Measurements from ENCODE around the gene CSTPP1. TPM values are rescaled to one million over a fixed set of nuclear protein-coding genes. Genes with fewer than 3 reads are reported as not detected.
A peak's percentile ranks its signal among the peaks of the same experiment; 100 is the strongest.

The CSTPP1 gene
- total RNA-seq, 3 donors from 2014 or later (not counting 1 experiment from before 2014, with no cell fraction given): 16.2 to 17.8 (median 16.9) TPM

DNA sequence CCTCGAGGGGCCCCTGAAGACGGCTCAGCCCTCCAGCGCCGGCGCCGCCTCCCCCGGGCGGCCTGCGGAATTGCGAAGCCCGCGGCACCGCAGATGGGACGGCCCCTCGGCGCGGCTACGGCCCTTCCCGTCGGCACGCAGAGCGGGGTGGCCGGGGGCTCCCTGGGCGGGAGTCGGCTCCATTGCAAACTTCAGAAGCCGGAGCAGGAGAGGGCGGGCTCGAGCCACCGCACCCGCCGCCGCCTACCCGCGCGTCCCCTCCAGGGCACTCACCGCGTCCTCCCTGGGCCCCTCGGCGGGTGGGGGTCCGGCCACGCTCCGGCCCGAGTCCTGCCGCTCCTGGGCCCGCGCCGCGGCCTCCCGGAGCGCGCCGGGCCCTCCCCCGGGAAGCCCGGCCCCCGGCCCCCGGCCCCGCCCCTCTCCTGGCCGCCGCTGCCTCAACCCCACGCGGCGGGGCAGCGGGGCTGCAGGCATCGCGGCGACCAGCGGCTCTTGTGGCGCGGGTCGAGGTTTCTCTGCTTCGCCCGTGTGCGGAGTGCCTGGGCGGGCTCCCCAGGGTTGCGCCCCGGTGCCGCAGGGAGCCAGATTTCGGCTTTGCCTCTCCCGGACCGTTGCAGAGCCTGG is 249.6 kb downstream of the CSTPP1 start, which contains the start of gene PACSIN3:
PACSIN3 (minus strand) TSS at position 359 of the 624 bp plus-strand sequence. CDS start 3,707 bp downstream, outside the sequence.
- peaks cover 19% of the 10 kb centered on the region for H3K4me1 ChIP-seq (ENCODE audit: control insufficient read depth, insufficient read depth, low read length)
- H3K9me3 ChIP-seq (ENCODE audit: control insufficient read depth, insufficient read depth, low read length): no peaks in the 10 kb centered on the region
- under 1% methylated on average over 80 of the region's 80 CpGs for WGBS (ENCODE audit: insufficient coverage)
- no peaks in the 10 kb centered on the region for H3K36me3 ChIP-seq (ENCODE audit: control insufficient read depth, insufficient read depth, low read length)
- intact Hi-C loops (cut with micrococcal nuclease): no loop called here
- no peaks in the 10 kb centered on the region for H3K9me3 Mint-ChIP-seq
- H3K36me3 Mint-ChIP-seq: no peaks in the 10 kb centered on the region
- TF ChIP-seq, protein P1, sequence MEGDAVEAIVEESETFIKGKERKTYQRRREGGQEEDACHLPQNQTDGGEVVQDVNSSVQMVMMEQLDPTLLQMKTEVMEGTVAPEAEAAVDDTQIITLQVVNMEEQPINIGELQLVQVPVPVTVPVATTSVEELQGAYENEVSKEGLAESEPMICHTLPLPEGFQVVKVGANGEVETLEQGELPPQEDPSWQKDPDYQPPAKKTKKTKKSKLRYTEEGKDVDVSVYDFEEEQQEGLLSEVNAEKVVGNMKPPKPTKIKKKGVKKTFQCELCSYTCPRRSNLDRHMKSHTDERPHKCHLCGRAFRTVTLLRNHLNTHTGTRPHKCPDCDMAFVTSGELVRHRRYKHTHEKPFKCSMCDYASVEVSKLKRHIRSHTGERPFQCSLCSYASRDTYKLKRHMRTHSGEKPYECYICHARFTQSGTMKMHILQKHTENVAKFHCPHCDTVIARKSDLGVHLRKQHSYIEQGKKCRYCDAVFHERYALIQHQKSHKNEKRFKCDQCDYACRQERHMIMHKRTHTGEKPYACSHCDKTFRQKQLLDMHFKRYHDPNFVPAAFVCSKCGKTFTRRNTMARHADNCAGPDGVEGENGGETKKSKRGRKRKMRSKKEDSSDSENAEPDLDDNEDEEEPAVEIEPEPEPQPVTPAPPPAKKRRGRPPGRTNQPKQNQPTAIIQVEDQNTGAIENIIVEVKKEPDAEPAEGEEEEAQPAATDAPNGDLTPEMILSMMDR (IDR thresholded peaks at IDR 0.05): no peak
- peaks cover 34% of the 10 kb centered on the region for H3K27me3 ChIP-seq (ENCODE audit: control insufficient read depth, insufficient read depth, low read length)
- peak within 1 kb of the TSS in 1 of 2 donors; percentile 10 for H3K27ac Mint-ChIP-seq
- peaks cover 5 to 8% of the 10 kb centered on the region in 2 donors for H3K4me1 Mint-ChIP-seq
- ATAC-seq: peak; percentile 68 to 80 (median 79)
- no peak within 1 kb of the TSS for H3K27ac ChIP-seq (ENCODE audit: low read length)
- DNase-seq: peak in 1 of 2 donors; percentile 55
- H3K4me3 ChIP-seq (ENCODE audit: low read length): peak within 1 kb of the TSS; percentile 11
- peak within 1 kb of the TSS; percentile 70 for H3K4me3 Mint-ChIP-seq
- peaks cover 7 to 8% of the 10 kb centered on the region in 2 donors for H3K27me3 Mint-ChIP-seq (ENCODE audit: low read depth in 2 of 2)

DNA sequence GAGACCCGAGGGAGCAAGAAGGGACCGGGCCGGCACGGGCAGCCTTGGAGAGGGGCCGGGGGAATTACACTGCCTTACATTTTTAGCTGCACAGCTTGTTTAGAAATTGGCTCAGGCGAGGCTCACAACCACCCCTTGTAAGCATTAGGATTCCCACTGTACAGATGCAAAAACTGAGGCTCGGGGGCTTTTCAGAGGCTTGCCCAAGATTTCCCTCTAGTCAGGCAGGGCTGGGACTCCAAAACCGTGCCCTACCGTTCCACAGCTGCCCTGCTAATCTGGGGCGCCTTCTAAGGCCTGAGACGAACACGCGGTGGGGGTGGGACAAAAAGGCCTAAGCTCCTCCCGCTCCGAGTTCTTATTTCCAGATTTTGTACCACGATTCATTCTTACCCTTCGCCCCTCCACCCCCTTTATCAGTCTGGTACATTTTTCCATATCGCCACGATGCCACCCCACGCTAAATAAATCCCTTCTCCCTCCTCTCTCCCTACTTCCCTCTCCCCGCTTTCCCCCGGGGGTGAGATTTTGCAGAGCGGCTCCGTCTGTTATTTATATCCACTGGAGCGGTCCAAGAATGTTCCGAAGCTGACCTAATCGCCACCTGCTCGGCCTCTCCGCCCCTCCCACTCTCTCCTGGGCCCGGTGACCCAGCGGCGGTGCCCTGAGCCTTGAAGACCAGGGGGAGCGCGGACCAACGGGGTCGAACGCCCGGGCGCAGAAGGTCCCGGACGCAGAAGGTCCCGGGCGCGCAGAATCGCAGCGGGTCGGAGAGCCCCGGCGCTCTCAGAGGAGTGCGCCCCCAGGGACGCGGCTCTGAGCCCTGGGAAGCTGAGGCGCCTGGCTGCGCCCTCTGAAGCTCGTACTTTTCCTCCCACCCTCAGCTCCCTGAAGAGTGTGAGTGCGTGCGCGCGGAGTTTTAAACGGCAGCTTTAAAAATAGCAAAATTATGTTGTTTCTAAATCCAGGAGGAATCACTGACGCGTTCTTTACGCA is 250.4 kb downstream of the CSTPP1 start:
- Mint-ChIP-seq H3K4me3 (peak overlapping the region; percentile 70), H3K4me1 (peaks cover 5 to 8% of the 10 kb centered on the region in 2 donors), H3K27me3 (ENCODE audit: low read depth in 2 of 2) (peaks cover 7 to 11% of the 10 kb centered on the region in 2 donors), H3K9me3 (no peaks in the 10 kb centered on the region), H3K27ac (peak overlapping the region in 1 of 2 donors; percentile 10), H3K36me3 (no peaks in the 10 kb centered on the region)
- H3K4me1 ChIP-seq (ENCODE audit: control insufficient read depth, insufficient read depth, low read length): peaks cover 19% of the 10 kb centered on the region
- 3% methylated on average over 62 of the region's 63 CpGs for WGBS (ENCODE audit: insufficient coverage)
- DNase-seq (peak in 1 of 2 donors; percentile 67), ATAC-seq (peak; percentile 42 to 69 (median 64))
- no peaks in the 10 kb centered on the region for H3K9me3 ChIP-seq (ENCODE audit: control insufficient read depth, insufficient read depth, low read length)
- H3K4me3 ChIP-seq (ENCODE audit: low read length): peak overlapping the region; percentile 11
- no peak overlapping the region for H3K27ac ChIP-seq (ENCODE audit: low read length)
- TF ChIP-seq, protein P1 (IDR thresholded peaks at IDR 0.05): no peak
- H3K27me3 ChIP-seq (ENCODE audit: control insufficient read depth, insufficient read depth, low read length): peaks cover 34% of the 10 kb centered on the region
- intact Hi-C loops (cut with micrococcal nuclease): no loop called here
- H3K36me3 ChIP-seq (ENCODE audit: control insufficient read depth, insufficient read depth, low read length): no peaks in the 10 kb centered on the region

DNA sequence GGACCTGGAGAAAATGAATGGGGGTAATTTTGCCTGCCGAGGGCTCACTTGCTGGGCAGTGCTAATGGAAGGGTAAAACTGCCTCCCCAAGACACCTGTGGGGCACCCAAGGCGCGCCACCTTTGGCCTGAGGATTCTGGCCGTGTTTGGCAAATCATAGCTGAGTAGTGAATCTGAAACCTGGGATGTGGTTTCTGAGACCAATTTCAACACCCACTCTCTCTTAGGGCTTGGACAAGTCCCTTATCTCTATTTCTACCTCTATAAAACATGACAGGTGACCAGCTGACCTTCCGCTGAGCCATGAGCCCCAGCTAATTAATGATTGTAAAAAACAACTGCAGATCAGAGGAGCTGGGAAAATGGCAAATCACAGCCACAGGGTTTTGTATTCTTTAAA is 251.2 kb downstream of the CSTPP1 start:
- H3K27ac ChIP-seq (ENCODE audit: low read length): no peak overlapping the region
- DNase-seq (no peak), ATAC-seq (no peak)
- peaks cover 7 to 11% of the 10 kb centered on the region in 2 donors for H3K27me3 Mint-ChIP-seq (ENCODE audit: low read depth in 2 of 2)
- H3K9me3 Mint-ChIP-seq: no peaks in the 10 kb centered on the region
- no peak overlapping the region for H3K4me3 Mint-ChIP-seq
- 45% methylated on average over 5 of the region's 5 CpGs for WGBS (ENCODE audit: insufficient coverage)
- H3K36me3 ChIP-seq (ENCODE audit: control insufficient read depth, insufficient read depth, low read length): no peaks in the 10 kb centered on the region
- H3K36me3 Mint-ChIP-seq: no peaks in the 10 kb centered on the region
- H3K4me1 ChIP-seq (ENCODE audit: control insufficient read depth, insufficient read depth, low read length): peaks cover 19% of the 10 kb centered on the region
- peaks cover 34% of the 10 kb centered on the region for H3K27me3 ChIP-seq (ENCODE audit: control insufficient read depth, insufficient read depth, low read length)
- TF ChIP-seq, protein P1 (IDR thresholded peaks at IDR 0.05): no peak
- no peak overlapping the region for H3K27ac Mint-ChIP-seq
- H3K4me1 Mint-ChIP-seq: peaks cover 5 to 8% of the 10 kb centered on the region in 2 donors
- H3K4me3 ChIP-seq (ENCODE audit: low read length): no peak overlapping the region
- intact Hi-C loops (cut with micrococcal nuclease): no loop called here
- H3K9me3 ChIP-seq (ENCODE audit: control insufficient read depth, insufficient read depth, low read length): no peaks in the 10 kb centered on the region
